Stomach (tissue), 9 donors: ENCODE results near the gene E2F2. TPM values are rescaled to one million over a fixed set of nuclear protein-coding genes. Genes with fewer than 3 reads are reported as not detected.
A peak's percentile ranks its signal among the peaks of the same experiment; 100 is the strongest.
"Not testable (repeated sequence)": the region's sequence is repeated elsewhere in the genome, so short reads cannot be mapped to it uniquely, and the experiment has no call there.

Source experiments
- DNase-seq, 2 donors: peaks; one replicate each; pipeline versions ENCODE4 v3.0.0 to v3.0.0-alpha.2; 2013 to 2019
- H3K27ac ChIP-seq, 5 donors: fragments of 200-600 bp in 4 of 5; sonication (generic) in 4 of 5; one replicate each; pipeline ENCODE4 v1.5.1; 2013 to 2019; ENCODE audit warnings: mild to moderate bottlenecking in 1 of 5, moderate library complexity in 1 of 5
- H3K27me3 ChIP-seq, 3 donors: fragments of 200-600 bp; sonication (generic); one replicate each; pipeline ENCODE4 v1.5.1; 2017 to 2019; ENCODE audit warnings: mixed run types in 1 of 3
- H3K36me3 ChIP-seq, 4 donors: fragments of 200-600 bp; sonication (generic); 1 replicate in 3 of 4; 2 replicates in 1 of 4; pipeline ENCODE4 v1.5.1; 2016 to 2019
- H3K4me1 ChIP-seq, 4 donors: fragments of 200-600 bp; sonication (generic); one replicate each; pipeline ENCODE4 v1.5.1; 2016 to 2019
- H3K4me3 ChIP-seq, 4 donors: fragments of 200-600 bp; sonication (generic) in 3 of 4; one replicate each; pipeline ENCODE4 v1.5.1; 2016 to 2019; ENCODE audit warnings: mild to moderate bottlenecking in 1 of 4
- H3K9me3 ChIP-seq, 4 donors: fragments of 200-600 bp; sonication (generic); one replicate each; pipeline ENCODE4 v1.5.1; 2016 to 2019
- EP300 ChIP-seq: sonication (generic); formaldehyde crosslinking; IDR thresholded peaks from one replicate; pipeline ENCODE4 v1.6.1; 2017; ENCODE audit warnings: antibody characterized with exemption
- POLR2A ChIP-seq, 4 donors: fragments of 450-650 bp; IDR thresholded peaks; one replicate each; pipeline ENCODE4 v1.6.1; 2016; ENCODE audit warnings: antibody characterized with exemption in 4 of 4, control low read depth in 2 of 4, mild to moderate bottlenecking in 1 of 4, moderate library complexity in 1 of 4
- POLR2AphosphoS5 ChIP-seq, 3 donors: sonication (generic); formaldehyde crosslinking; IDR thresholded peaks; one replicate each; pipeline ENCODE4 v1.6.1; 2016; ENCODE audit warnings: antibody characterized with exemption in 3 of 3
- WGBS, 5 donors: extraction: QIAGEN DNeasy Blood & Tissue Kit in 3 of 5; methylation state at CpG; one replicate each; pipeline versions ENCODE4 v1.1.5 to v1.1.7; 2013 to 2018; 5-methylcytosine and 5-hydroxymethylcytosine counted together
- intact Hi-C: fragments of 100-400 bp; cut with DNase I; formaldehyde crosslinking; loops from one replicate; pipeline ENCODE4 v1.15.1; 2023; ENCODE audit warnings: low total_unique reads
- polyA plus RNA-seq, 3 donors: library from polyadenylated mRNA; stranded (reverse); fragments of 200-250 nt; gene quantifications; one replicate each; pipeline ENCODE4 v1.2.3, GENCODE V29; 2013
- total RNA-seq, 5 donors: library from RNA; depleted of rRNA; stranded (reverse); fragments of >200 nt; gene quantifications; one replicate each; pipeline versions ENCODE4 v1.1.0 to v1.2.3, GENCODE V29; 2014 to 2016
- TF ChIP-seq, protein P1 (sequence below), 7 experiments: fragments of 450-650 bp in 4 of 7; fragments of 200-600 bp in 3 of 7; sonication (generic) in 3 of 7; IDR thresholded peaks; one replicate each; pipeline ENCODE4 v1.5.1; 2016 to 2019; ENCODE audit warnings: antibody characterized with exemption in 7 of 7, control low read depth in 2 of 7, mild to moderate bottlenecking in 1 of 7
- donor health status: healthy with polysubstance abuse.
- donor health status: Bipolar disorder and iron deficiency.
- donor health status: healthy.

Gene E2F2
- total and polyA plus RNA-seq, 8 donors: 0.58 to 27.8 (median 2.5) TPM

DNA sequence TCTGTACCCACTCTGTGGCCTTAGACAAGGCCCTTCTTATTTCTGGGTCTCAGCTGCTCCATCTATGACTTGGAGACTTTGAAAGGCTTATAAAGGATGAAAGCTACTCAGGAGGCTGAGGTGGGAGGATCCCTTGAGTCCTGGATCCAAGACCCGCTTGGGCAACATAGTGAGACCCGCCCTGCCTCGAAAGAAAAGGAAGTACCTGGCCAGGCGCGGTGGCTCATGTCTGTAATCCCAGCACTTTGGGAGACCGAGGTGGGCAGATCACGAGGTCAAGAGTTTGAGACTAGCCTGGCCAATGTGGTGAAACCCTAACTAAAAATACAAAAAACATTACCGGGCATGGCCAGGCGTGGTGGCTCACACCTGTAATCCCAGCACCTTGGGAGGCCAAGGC lies 14.8 kb upstream of the E2F2 start:
- Histone ChIP-seq H3K4me3 (no peak overlapping the region), H3K27me3 (no peaks in the 10 kb centered on the region), H3K4me1 (peaks cover 3 to 31% (median 13%) of the 10 kb centered on the region in 4 donors), H3K27ac (no peak overlapping the region), H3K36me3 (no peaks in the 10 kb centered on the region), H3K9me3 (no peaks in the 10 kb centered on the region)
- intact Hi-C loops: loop anchor here (2.0 kb wide), 1 partner anchor 91 kb away; no protein-coding TSS in a partner anchor
- no peak for DNase-seq
- TF ChIP-seq, protein P1, sequence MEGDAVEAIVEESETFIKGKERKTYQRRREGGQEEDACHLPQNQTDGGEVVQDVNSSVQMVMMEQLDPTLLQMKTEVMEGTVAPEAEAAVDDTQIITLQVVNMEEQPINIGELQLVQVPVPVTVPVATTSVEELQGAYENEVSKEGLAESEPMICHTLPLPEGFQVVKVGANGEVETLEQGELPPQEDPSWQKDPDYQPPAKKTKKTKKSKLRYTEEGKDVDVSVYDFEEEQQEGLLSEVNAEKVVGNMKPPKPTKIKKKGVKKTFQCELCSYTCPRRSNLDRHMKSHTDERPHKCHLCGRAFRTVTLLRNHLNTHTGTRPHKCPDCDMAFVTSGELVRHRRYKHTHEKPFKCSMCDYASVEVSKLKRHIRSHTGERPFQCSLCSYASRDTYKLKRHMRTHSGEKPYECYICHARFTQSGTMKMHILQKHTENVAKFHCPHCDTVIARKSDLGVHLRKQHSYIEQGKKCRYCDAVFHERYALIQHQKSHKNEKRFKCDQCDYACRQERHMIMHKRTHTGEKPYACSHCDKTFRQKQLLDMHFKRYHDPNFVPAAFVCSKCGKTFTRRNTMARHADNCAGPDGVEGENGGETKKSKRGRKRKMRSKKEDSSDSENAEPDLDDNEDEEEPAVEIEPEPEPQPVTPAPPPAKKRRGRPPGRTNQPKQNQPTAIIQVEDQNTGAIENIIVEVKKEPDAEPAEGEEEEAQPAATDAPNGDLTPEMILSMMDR (IDR thresholded peaks at IDR 0.05): no peak
- TF ChIP-seq POLR2AphosphoS5 (IDR thresholded peaks at IDR 0.05) (no peak), EP300 (no peak), POLR2A (IDR thresholded peaks at IDR 0.05) (no peak)
- 83 to 93% (median 88%) methylated on average over 9 of the region's 9 CpGs for WGBS, 5 donors

DNA sequence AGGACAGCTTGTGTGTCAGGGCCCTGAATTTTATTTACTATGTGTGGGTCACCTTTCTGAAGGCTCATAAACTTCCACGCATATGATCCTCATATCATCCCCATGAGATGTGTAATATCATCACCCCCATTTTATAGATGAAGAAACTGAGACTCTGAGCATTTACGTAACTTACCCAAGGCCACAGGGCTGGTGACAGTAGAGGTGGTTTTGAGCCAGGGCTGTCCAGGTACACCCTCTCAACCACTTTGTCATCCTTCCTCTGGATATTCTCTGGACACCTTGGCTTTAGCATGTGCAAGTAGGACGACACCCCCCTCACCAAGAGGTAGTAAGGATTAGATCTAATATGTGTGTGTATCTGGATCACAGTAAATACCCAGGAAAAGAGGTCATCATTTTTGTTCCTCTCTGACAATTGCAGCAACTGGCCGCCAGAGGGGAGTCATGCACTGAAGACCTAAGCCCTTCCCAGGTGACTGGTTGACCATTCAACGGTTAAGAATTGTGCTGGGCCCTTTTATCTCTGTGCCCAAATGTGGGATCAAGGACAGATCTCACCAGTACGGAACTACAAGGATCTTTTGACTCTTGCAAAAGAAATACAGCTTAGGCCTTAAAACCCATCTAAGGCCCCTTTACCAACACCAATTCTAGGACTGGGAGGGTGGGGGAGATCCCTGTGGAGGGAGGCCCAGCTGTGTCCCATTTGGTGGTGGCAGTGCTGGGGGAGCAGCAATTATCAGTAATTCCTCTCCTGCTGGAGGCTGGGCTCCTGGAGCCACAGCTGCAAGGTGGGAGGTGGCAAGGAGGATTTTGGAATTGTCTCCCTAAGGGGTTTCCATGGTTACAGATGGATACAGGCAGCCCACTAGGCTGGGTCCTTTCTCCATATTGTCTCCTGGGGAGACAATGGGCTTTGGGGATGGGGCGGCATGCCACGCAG lies 13.7 kb upstream of the E2F2 start:
- peaks cover 6 to 37% (median 15%) of the 10 kb centered on the region in 4 donors for H3K4me1 ChIP-seq
- H3K36me3 ChIP-seq: no peaks in the 10 kb centered on the region
- WGBS, 5 donors: 22 to 42% (median 37%) methylated on average over 6 to 8 of the region's 8 CpGs
- H3K9me3 ChIP-seq: no peaks in the 10 kb centered on the region
- peak; percentile 84 to 92 for DNase-seq
- TF ChIP-seq, protein P1 (IDR thresholded peaks at IDR 0.05): peak in 5 of 7 experiments; percentile 84 to 98 (median 90)
- TF ChIP-seq EP300 (no peak), POLR2A (IDR thresholded peaks at IDR 0.05) (no peak), POLR2AphosphoS5 (IDR thresholded peaks at IDR 0.05) (peak in 1 of 3 donors; percentile 66)
- H3K4me3 ChIP-seq: no peak overlapping the region
- H3K27ac ChIP-seq: no peak overlapping the region
- intact Hi-C loops: loop anchor here (2.0 to 5.0 kb wide), 2 partner anchors 52 to 92 kb away; no protein-coding TSS in a partner anchor
- no peaks in the 10 kb centered on the region for H3K27me3 ChIP-seq

DNA sequence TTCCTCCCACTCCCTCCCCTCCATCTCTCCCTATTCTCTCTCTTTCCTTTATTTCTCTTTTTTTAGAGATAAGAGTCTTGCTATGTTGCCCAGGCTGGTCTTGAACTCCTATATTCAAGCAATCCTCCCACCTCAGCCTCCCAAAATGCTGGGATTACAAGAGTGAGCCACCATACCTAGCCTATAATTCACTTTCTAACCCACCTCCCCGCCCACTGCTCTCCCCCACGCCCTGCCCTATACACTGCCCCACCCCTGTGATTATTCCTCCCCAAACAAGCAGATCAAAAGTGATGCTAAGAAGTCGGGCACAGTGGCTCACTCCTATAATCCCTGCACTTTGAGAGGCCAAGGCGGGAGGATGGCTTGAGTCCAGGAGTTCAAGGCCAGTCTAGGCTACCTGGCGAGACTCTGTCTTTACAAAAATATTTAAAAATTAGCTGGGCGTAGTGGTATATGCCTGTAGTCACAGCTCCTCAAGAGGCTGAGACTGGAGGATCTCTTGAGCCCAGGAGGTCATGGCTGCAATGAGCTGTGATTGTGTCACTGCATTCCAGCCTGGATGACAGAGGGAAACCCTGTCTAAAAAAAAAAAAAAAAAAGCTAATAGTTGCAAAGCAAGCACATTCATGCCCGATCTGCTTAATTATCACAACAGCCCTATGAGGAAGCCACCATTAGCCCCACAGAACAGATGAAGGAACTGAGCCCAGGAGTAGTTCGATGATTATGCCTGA lies 12.8 kb upstream of the E2F2 start:
- H3K4me3 ChIP-seq: no peak overlapping the region
- intact Hi-C loops: loop anchor here (2.0 to 5.0 kb wide), 2 partner anchors 52 to 93 kb away; no protein-coding TSS in a partner anchor
- 74 to 78% (median 77%) methylated on average over 8 of the region's 8 CpGs for WGBS, 5 donors
- no peaks in the 10 kb centered on the region for H3K9me3 ChIP-seq
- no peaks in the 10 kb centered on the region for H3K27me3 ChIP-seq
- H3K27ac ChIP-seq: no peak overlapping the region
- H3K4me1 ChIP-seq: peaks cover 10 to 40% (median 19%) of the 10 kb centered on the region in 4 donors
- TF ChIP-seq, protein P1 (IDR thresholded peaks at IDR 0.05): no peak
- TF ChIP-seq POLR2A (IDR thresholded peaks at IDR 0.05): no peak
- TF ChIP-seq EP300: no peak
- no peak for TF ChIP-seq POLR2AphosphoS5 (IDR thresholded peaks at IDR 0.05)
- no peak for DNase-seq
- no peaks in the 10 kb centered on the region for H3K36me3 ChIP-seq

DNA sequence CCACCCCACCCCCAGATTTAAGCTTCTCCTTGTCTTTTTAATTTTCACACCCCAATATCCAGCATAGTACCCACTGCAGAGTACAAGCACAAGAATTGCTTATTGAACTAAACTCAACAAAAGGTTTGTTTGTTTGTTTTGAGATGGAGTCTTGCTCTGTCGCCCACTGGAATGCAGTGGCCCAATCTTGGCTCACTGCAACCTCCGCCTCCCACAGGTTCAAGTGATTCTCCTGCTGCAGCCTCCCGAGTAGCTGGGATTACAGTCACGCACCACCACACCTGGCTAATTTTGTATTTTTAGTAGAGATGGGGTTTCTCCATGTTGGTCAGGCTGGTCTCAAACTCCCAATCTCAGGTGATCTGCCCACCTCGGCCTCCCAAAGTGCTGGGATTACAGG lies 11.9 kb upstream of the E2F2 start:
- not testable (repeated sequence) for H3K4me3 ChIP-seq, H3K36me3 ChIP-seq, H3K9me3 ChIP-seq, H3K27ac ChIP-seq, H3K27me3 ChIP-seq, DNase-seq
- 78 to 90% (median 85%) methylated on average over 5 of the region's 5 CpGs for WGBS, 5 donors
- intact Hi-C loops: loop anchor here (5.0 kb wide), 1 partner anchor 51 kb away; no protein-coding TSS in a partner anchor
- H3K4me1 ChIP-seq: peaks cover 8 to 30% (median 17%) of the 10 kb centered on the region in 4 donors
